ENCODE results near the gene TDRD3.

TDRD3 gene

GRCh38 chr13:60577761-60578160 is 180.7 kb downstream of the TDRD3 start:
- TF ChIP-seq CEBPB (IDR thresholded peaks at IDR 0.05) (no peak), ZBTB7A (IDR thresholded peaks at IDR 0.05; ENCODE audit: low read depth) (no peak), TEAD4 (IDR thresholded peaks at IDR 0.05) (no peak), FOXM1 (IDR thresholded peaks at IDR 0.05; ENCODE audit: borderline replicate concordance, low read depth) (no peak), YY1 (IDR thresholded peaks at IDR 0.05; ENCODE audit: low read depth) (no peak), RAD21 (IDR thresholded peaks at IDR 0.05; ENCODE audit: low read depth) (no peak), CREB1 (IDR thresholded peaks at IDR 0.05; ENCODE audit: low read depth) (no peak), MAX (IDR thresholded peaks at IDR 0.05) (no peak), EGR1 (IDR thresholded peaks at IDR 0.05) (no peak), TCF12 (IDR thresholded peaks at IDR 0.05; ENCODE audit: low read depth) (no peak), EP300 (IDR thresholded peaks at IDR 0.05; ENCODE audit: borderline replicate concordance) (no peak), NFIC (IDR thresholded peaks at IDR 0.05) (no peak), TAF1 (IDR thresholded peaks at IDR 0.05; ENCODE audit: low read depth) (no peak)
- TF ChIP-seq, protein P1, sequence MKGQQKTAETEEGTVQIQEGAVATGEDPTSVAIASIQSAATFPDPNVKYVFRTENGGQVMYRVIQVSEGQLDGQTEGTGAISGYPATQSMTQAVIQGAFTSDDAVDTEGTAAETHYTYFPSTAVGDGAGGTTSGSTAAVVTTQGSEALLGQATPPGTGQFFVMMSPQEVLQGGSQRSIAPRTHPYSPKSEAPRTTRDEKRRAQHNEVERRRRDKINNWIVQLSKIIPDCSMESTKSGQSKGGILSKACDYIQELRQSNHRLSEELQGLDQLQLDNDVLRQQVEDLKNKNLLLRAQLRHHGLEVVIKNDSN (IDR thresholded peaks at IDR 0.05) = no peak

GRCh38 chr13:60583196-60583888 is 186.3 kb downstream of the TDRD3 start:
- TF ChIP-seq EGR1 (IDR thresholded peaks at IDR 0.05) (no peak), NFIC (IDR thresholded peaks at IDR 0.05) (no peak), RAD21 (IDR thresholded peaks at IDR 0.05; ENCODE audit: low read depth) (no peak), TEAD4 (IDR thresholded peaks at IDR 0.05) (no peak), FOXM1 (IDR thresholded peaks at IDR 0.05; ENCODE audit: borderline replicate concordance, low read depth) (no peak), TCF12 (IDR thresholded peaks at IDR 0.05; ENCODE audit: low read depth) (no peak), TAF1 (IDR thresholded peaks at IDR 0.05; ENCODE audit: low read depth) (no peak), ZBTB7A (IDR thresholded peaks at IDR 0.05; ENCODE audit: low read depth) (no peak), YY1 (IDR thresholded peaks at IDR 0.05; ENCODE audit: low read depth) (no peak), CEBPB (IDR thresholded peaks at IDR 0.05) (no peak), MAX (IDR thresholded peaks at IDR 0.05) (no peak), EP300 (IDR thresholded peaks at IDR 0.05; ENCODE audit: borderline replicate concordance) (no peak), CREB1 (IDR thresholded peaks at IDR 0.05; ENCODE audit: low read depth) (no peak)
- TF ChIP-seq, protein P1 (IDR thresholded peaks at IDR 0.05) = no peak
- TF ChIP-seq, protein P2, sequence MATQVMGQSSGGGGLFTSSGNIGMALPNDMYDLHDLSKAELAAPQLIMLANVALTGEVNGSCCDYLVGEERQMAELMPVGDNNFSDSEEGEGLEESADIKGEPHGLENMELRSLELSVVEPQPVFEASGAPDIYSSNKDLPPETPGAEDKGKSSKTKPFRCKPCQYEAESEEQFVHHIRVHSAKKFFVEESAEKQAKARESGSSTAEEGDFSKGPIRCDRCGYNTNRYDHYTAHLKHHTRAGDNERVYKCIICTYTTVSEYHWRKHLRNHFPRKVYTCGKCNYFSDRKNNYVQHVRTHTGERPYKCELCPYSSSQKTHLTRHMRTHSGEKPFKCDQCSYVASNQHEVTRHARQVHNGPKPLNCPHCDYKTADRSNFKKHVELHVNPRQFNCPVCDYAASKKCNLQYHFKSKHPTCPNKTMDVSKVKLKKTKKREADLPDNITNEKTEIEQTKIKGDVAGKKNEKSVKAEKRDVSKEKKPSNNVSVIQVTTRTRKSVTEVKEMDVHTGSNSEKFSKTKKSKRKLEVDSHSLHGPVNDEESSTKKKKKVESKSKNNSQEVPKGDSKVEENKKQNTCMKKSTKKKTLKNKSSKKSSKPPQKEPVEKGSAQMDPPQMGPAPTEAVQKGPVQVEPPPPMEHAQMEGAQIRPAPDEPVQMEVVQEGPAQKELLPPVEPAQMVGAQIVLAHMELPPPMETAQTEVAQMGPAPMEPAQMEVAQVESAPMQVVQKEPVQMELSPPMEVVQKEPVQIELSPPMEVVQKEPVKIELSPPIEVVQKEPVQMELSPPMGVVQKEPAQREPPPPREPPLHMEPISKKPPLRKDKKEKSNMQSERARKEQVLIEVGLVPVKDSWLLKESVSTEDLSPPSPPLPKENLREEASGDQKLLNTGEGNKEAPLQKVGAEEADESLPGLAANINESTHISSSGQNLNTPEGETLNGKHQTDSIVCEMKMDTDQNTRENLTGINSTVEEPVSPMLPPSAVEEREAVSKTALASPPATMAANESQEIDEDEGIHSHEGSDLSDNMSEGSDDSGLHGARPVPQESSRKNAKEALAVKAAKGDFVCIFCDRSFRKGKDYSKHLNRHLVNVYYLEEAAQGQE (IDR thresholded peaks at IDR 0.05; ENCODE audit: low read depth) = no peak

- TF ChIP-seq EP300 (IDR thresholded peaks at IDR 0.05; ENCODE audit: borderline replicate concordance) = no peak
- TF ChIP-seq, protein P1 (IDR thresholded peaks at IDR 0.05) = no peak
These were observed 187.1 kb downstream of the TDRD3 start for GRCh38 chr13:60583911-60584753.

- no peak for TF ChIP-seq FOXM1 (IDR thresholded peaks at IDR 0.05; ENCODE audit: borderline replicate concordance, low read depth)
- TF ChIP-seq CEBPB (IDR thresholded peaks at IDR 0.05) = no peak
- TF ChIP-seq RAD21 (IDR thresholded peaks at IDR 0.05; ENCODE audit: low read depth) = no peak
- no peak for TF ChIP-seq EP300 (IDR thresholded peaks at IDR 0.05; ENCODE audit: borderline replicate concordance)
- TF ChIP-seq MAX (IDR thresholded peaks at IDR 0.05) = no peak
These were observed 188.0 kb downstream of the TDRD3 start for GRCh38 chr13:60584976-60585375.

- TF ChIP-seq TEAD4 (IDR thresholded peaks at IDR 0.05) = no peak
- no peak for TF ChIP-seq CREB1 (IDR thresholded peaks at IDR 0.05; ENCODE audit: low read depth)
- TF ChIP-seq CEBPB (IDR thresholded peaks at IDR 0.05) = no peak
- no peak for TF ChIP-seq YY1 (IDR thresholded peaks at IDR 0.05; ENCODE audit: low read depth)
- no peak for TF ChIP-seq NFIC (IDR thresholded peaks at IDR 0.05)
- TF ChIP-seq, protein P1 (IDR thresholded peaks at IDR 0.05) = no peak
- no peak for TF ChIP-seq EGR1 (IDR thresholded peaks at IDR 0.05)
- TF ChIP-seq MAX (IDR thresholded peaks at IDR 0.05) = no peak
- no peak for TF ChIP-seq EP300 (IDR thresholded peaks at IDR 0.05; ENCODE audit: borderline replicate concordance)
- TF ChIP-seq TCF12 (IDR thresholded peaks at IDR 0.05; ENCODE audit: low read depth) = no peak
- no peak for TF ChIP-seq ZBTB7A (IDR thresholded peaks at IDR 0.05; ENCODE audit: low read depth)
- TF ChIP-seq FOXM1 (IDR thresholded peaks at IDR 0.05; ENCODE audit: borderline replicate concordance, low read depth) = no peak
- TF ChIP-seq TAF1 (IDR thresholded peaks at IDR 0.05; ENCODE audit: low read depth) = no peak
- no peak for TF ChIP-seq RAD21 (IDR thresholded peaks at IDR 0.05; ENCODE audit: low read depth)
These were observed 194.1 kb downstream of the TDRD3 start for GRCh38 chr13:60590800-60591747.
